HEK293T (cell line): Measurements from ENCODE around the gene C2orf72.

ENCODE experiments used
- ARNT ChIP-seq: fragments of 450-650 bp; IDR thresholded peaks from 2 replicates; pipeline ENCODE4 v1.6.1; 2017; ENCODE audit warnings: mild to moderate bottlenecking
- BHLHE40 ChIP-seq: fragments of 450-650 bp; IDR thresholded peaks from 2 replicates; pipeline ENCODE4 v1.6.1; 2016; ENCODE audit warnings: mild to moderate bottlenecking, moderate library complexity, borderline replicate concordance
- CTBP1 ChIP-seq: fragments of 450-650 bp; IDR thresholded peaks from 2 replicates; pipeline ENCODE4 v1.6.1; 2016; ENCODE audit warnings: borderline replicate concordance
- ELF4 ChIP-seq: fragments of 450-650 bp; IDR thresholded peaks from 2 replicates; pipeline ENCODE4 v1.6.1; 2017; ENCODE audit warnings: antibody characterized with exemption
- FOXA1 ChIP-seq: fragments of 450-650 bp; IDR thresholded peaks from 2 replicates; pipeline ENCODE4 v1.6.1; 2016; ENCODE audit warnings: mild to moderate bottlenecking
- FOXK2 ChIP-seq: fragments of 450-650 bp; IDR thresholded peaks from 2 replicates; pipeline ENCODE4 v1.6.1; 2016; ENCODE audit warnings: mild to moderate bottlenecking
- FOXM1 ChIP-seq: fragments of 450-650 bp; IDR thresholded peaks from 2 replicates; pipeline ENCODE4 v1.6.1; 2017; ENCODE audit warnings: mild to moderate bottlenecking, borderline replicate concordance
- HDGF ChIP-seq: fragments of 450-650 bp; IDR thresholded peaks from 2 replicates; pipeline ENCODE4 v1.6.1; 2017; ENCODE audit warnings: antibody characterized with exemption, borderline replicate concordance
- L3MBTL2 ChIP-seq: fragments of 450-650 bp; conservative IDR thresholded peaks from 2 replicates; pipeline ENCODE4 v1.6.1; 2016; ENCODE audit warnings: mild to moderate bottlenecking
- LEF1 ChIP-seq: fragments of 450-650 bp; IDR thresholded peaks from 2 replicates; pipeline ENCODE4 v1.6.1; 2017; ENCODE audit warnings: mild to moderate bottlenecking, borderline replicate concordance
- NFRKB ChIP-seq: fragments of 450-650 bp; IDR thresholded peaks from 2 replicates; pipeline ENCODE4 v1.6.1; 2016; ENCODE audit warnings: mild to moderate bottlenecking, moderate library complexity
- SP1 ChIP-seq: fragments of 450-650 bp; IDR thresholded peaks from 2 replicates; pipeline ENCODE4 v1.6.1; 2017
- SUZ12 ChIP-seq: fragments of 450-650 bp; IDR thresholded peaks from 2 replicates; pipeline ENCODE4 v1.6.1; 2016; ENCODE audit warnings: mild to moderate bottlenecking
- TARDBP ChIP-seq: fragments of 450-650 bp; IDR thresholded peaks from 2 replicates; pipeline ENCODE4 v1.6.1; 2016

- no peak for TF ChIP-seq FOXM1
- TF ChIP-seq CTBP1: no peak
- no peak for TF ChIP-seq ELF4
- no peak for TF ChIP-seq BHLHE40
- no peak for TF ChIP-seq LEF1
- TF ChIP-seq ARNT: no peak
- no peak for TF ChIP-seq L3MBTL2
- no peak for TF ChIP-seq SP1
- no peak for TF ChIP-seq HDGF
- no peak for TF ChIP-seq FOXK2
- TF ChIP-seq SUZ12: no peak
- no peak for TF ChIP-seq FOXA1
- TF ChIP-seq TARDBP: no peak
- TF ChIP-seq NFRKB: no peak
Observed at GRCh38 chr2:230995821-230996220, 41.5 kb upstream of the C2orf72 start, which contains the start of gene SPATA3.
